ENCODE results near the gene MTFR1L. TPM values are rescaled to one million over a fixed set of nuclear protein-coding genes. Genes with fewer than 3 reads are reported as not detected.
A peak's percentile ranks its signal among the peaks of the same experiment; 100 is the strongest.

Gene MTFR1L
- polyA plus RNA-seq, 2 of the 4 experiments (the other 2 are of a cell fraction), result 26.1 TPM

DNA sequence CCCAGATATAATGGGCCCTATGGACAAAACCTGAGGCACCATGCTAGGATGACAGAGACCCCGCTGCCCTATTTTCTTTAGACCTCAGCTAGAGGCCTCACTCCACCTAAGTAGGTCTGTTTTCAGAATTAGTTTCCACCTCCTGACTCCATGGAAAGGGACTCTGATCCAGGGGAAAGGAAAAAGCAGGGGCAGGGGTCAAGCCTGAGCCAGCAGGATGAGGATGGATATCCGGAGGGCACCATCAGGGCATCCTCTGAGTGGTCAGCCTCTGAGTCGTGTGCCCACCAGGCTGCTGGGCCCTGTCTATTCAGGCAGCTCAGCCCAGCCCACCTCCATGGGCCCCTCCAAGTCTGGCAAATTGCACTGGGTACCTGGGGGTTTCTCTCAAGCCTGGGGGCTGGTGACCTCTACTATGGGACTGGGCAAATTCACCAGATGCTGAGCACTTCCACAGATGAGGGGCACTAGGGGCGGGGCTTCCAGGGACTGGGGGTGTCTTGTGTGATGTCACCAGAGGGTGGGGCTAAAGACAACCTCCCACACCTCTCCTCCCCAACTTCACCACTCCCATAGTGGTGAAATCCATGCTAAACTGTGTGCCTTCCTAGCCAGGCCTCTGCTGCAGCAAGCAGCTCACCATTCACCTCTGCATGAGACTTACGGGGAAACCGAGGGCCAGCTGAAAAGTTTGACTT, 50.3 kb downstream of the MTFR1L start:
- TF ChIP-seq ZSCAN20 (CRISPR knock-in tag; IDR thresholded peaks at IDR 0.05), result no peak
- no peak for TF ChIP-seq EHMT2 (IDR thresholded peaks at IDR 0.05; ENCODE audit: low read depth)
- TF ChIP-seq, protein P1, sequence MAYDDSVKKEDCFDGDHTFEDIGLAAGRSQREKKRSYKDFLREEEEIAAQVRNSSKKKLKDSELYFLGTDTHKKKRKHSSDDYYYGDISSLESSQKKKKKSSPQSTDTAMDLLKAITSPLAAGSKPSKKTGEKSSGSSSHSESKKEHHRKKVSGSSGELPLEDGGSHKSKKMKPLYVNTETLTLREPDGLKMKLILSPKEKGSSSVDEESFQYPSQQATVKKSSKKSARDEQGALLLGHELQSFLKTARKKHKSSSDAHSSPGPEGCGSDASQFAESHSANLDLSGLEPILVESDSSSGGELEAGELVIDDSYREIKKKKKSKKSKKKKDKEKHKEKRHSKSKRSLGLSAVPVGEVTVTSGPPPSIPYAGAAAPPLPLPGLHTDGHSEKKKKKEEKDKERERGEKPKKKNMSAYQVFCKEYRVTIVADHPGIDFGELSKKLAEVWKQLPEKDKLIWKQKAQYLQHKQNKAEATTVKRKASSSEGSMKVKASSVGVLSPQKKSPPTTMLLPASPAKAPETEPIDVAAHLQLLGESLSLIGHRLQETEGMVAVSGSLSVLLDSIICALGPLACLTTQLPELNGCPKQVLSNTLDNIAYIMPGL (CRISPR knock-in tag; IDR thresholded peaks at IDR 0.05; ENCODE audit: borderline replicate concordance), result no peak
- no peak for TF ChIP-seq NPAS2 (CRISPR knock-in tag; IDR thresholded peaks at IDR 0.05; ENCODE audit: borderline replicate concordance)
- TF ChIP-seq BHLHE40 (IDR thresholded peaks at IDR 0.05; ENCODE audit: low read depth, low read length), result no peak
- TF ChIP-seq CBX2 (IDR thresholded peaks at IDR 0.05; ENCODE audit: borderline replicate concordance, low read depth), result no peak
- TF ChIP-seq RAD21 (conservative IDR thresholded peaks at IDR 0.05 in 1 of 2, IDR thresholded peaks at IDR 0.05 in 1 of 2), result no peak
- TF ChIP-seq MYC (IDR thresholded peaks at IDR 0.05; ENCODE audit: borderline replicate concordance, low read length), result no peak
- TF ChIP-seq, protein P2, sequence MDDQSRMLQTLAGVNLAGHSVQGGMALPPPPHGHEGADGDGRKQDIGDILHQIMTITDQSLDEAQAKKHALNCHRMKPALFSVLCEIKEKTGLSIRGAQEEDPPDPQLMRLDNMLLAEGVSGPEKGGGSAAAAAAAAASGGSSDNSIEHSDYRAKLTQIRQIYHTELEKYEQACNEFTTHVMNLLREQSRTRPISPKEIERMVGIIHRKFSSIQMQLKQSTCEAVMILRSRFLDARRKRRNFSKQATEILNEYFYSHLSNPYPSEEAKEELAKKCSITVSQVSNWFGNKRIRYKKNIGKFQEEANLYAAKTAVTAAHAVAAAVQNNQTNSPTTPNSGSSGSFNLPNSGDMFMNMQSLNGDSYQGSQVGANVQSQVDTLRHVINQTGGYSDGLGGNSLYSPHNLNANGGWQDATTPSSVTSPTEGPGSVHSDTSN (IDR thresholded peaks at IDR 0.05), result no peak
- TF ChIP-seq CHD4 (IDR thresholded peaks at IDR 0.05; ENCODE audit: borderline replicate concordance), result no peak
- no peak for TF ChIP-seq NR3C1 (IDR thresholded peaks at IDR 0.05)
- no peak for ATAC-seq
- peak overlapping the region in 1 of 2 experiments; percentile 41; a peak in 1 of 6 replicates for H3K27ac ChIP-seq
- no peaks in the 10 kb centered on the region for H3K9me3 ChIP-seq
- ChIA-PET POLR2A (no interaction called here), CTCF (no interaction called here)
- H3K4me3 ChIP-seq, result no peak overlapping the region
- no peak for DNase-seq (ENCODE audit: low read depth in 1 of 2, low spot score in 1 of 2)
- no peak for FAIRE-seq
- WGBS (ENCODE audit: missing lambda C conversion rate), result 100% methylated on average over 3 of the region's 6 CpGs
- H3K4me1 ChIP-seq, result peaks cover 62% of the 10 kb centered on the region
- H3K4me2 ChIP-seq, result peak overlapping the region; percentile 51; the same call in 1 of the 3 replicates

DNA sequence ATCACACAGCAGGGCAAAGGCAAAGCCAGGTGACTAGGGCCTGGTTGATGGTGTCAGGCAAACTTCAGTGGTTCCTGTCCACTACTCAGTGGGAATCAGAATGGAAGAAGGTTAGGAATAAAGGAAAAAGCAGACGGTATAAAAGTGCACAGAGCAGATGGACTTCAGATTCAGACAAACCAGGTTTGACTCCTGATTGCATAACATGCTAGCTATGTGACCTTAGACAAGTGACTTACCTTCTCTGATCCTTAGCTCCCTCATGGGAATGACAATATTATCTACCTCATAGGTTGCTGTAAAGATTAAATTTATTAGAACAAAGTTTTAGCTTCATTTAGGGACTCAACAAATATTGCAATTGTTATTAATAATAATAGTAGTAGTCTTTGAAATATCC, 50.9 kb downstream of the MTFR1L start:
- H3K4me1 ChIP-seq, result peaks cover 64% of the 10 kb centered on the region
- ChIA-PET POLR2A (no interaction called here), CTCF (no interaction called here)
- TF ChIP-seq ZSCAN20 (CRISPR knock-in tag; IDR thresholded peaks at IDR 0.05) (no peak), CEBPB (IDR thresholded peaks at IDR 0.05) (peak in 1 of 2 experiments; percentile 59; a peak in 2 of 4 replicates), ZFP36 (IDR thresholded peaks at IDR 0.05; ENCODE audit: borderline replicate concordance, partially characterized antibody) (peak; percentile 3)
- no peak overlapping the region for H3K4me3 ChIP-seq
- FAIRE-seq (no peak), ATAC-seq (no peak), DNase-seq (ENCODE audit: low read depth in 1 of 2, low spot score in 1 of 2) (no peak)
- peak overlapping the region; percentile 51 for H3K4me2 ChIP-seq
- H3K27ac ChIP-seq, result peak overlapping the region in 1 of 2 experiments; percentile 41; a peak in 1 of 6 replicates
- no peaks in the 10 kb centered on the region for H3K9me3 ChIP-seq
- 88% methylated on average over 1 of the region's 1 CpG for WGBS (ENCODE audit: missing lambda C conversion rate)

DNA sequence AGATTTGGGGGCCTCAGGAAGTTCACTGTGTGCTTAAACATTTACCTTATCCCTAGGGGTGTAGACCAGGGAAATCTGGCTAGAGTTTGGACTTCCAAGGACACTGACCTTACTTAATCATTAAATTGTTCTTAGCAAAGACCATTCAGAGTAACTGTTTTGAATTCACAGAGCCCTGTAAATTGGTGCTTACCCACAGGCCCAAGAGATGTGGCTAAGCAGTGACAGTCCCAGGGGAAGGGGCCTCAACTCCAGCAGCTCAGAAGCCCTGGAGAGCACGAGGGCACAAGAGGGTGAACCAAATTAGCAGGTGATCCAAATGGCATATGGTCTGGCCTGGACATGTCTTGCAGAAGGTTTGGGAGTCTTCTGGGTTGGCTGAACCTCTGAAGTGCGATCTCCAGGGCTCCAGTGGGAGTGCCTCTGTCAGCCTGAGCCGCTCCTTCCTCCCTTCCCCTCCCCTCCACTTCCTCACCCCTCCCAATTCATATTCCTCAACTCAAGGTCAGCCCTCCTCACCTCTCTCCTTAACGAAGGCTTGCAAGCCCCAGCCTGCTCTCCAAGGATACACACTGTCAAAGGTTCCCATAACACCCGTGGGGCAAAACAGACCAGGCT, 51.4 kb downstream of the MTFR1L start:
- Histone ChIP-seq H3K27ac (peak overlapping the region; percentile 45 to 62; a peak in 4 of 6 replicates), H3K9me3 (no peaks in the 10 kb centered on the region), H3K4me2 (peak overlapping the region; percentile 51), H3K4me3 (no peak overlapping the region), H3K4me1 (peaks cover 65% of the 10 kb centered on the region)
- TF ChIP-seq JUN (IDR thresholded peaks at IDR 0.05) (no peak), ZFP36 (IDR thresholded peaks at IDR 0.05; ENCODE audit: borderline replicate concordance, partially characterized antibody) (no peak), JUNB (IDR thresholded peaks at IDR 0.05) (no peak), POLR2A (IDR thresholded peaks at IDR 0.05; ENCODE audit: low read length) (no peak), NPAS2 (CRISPR knock-in tag; IDR thresholded peaks at IDR 0.05; ENCODE audit: borderline replicate concordance) (no peak), MAZ (IDR thresholded peaks at IDR 0.05; ENCODE audit: borderline replicate concordance, low read depth, low read length) (no peak), GATA3 (IDR thresholded peaks at IDR 0.05; ENCODE audit: borderline replicate concordance) (no peak), SMC3 (IDR thresholded peaks at IDR 0.05) (no peak)
- TF ChIP-seq, protein P3, sequence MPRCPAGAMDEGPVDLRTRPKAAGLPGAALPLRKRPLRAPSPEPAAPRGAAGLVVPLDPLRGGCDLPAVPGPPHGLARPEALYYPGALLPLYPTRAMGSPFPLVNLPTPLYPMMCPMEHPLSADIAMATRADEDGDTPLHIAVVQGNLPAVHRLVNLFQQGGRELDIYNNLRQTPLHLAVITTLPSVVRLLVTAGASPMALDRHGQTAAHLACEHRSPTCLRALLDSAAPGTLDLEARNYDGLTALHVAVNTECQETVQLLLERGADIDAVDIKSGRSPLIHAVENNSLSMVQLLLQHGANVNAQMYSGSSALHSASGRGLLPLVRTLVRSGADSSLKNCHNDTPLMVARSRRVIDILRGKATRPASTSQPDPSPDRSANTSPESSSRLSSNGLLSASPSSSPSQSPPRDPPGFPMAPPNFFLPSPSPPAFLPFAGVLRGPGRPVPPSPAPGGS (IDR thresholded peaks at IDR 0.05), result no peak
- no peak for FAIRE-seq
- WGBS (ENCODE audit: missing lambda C conversion rate), result 46% methylated on average over 5 of the region's 5 CpGs
- CTCF ChIA-PET, result no interaction called here
- POLR2A ChIA-PET, result no interaction called here
- ATAC-seq, result no peak
- no peak for DNase-seq (ENCODE audit: low read depth in 1 of 2, low spot score in 1 of 2)
